Bronchial epithelial cell (primary cell): Measurements from ENCODE around the gene PM20D1. TPM values are rescaled to one million over a fixed set of nuclear protein-coding genes. Genes with fewer than 3 reads are reported as not detected.
A peak's percentile ranks its signal among the peaks of the same experiment; 100 is the strongest.

Source experiments
- DNase-seq: peaks from one replicate; pipeline ENCODE4 v3.0.0-alpha.2; 2010; ENCODE audit warnings: low read depth
- FAIRE-seq: peaks from 2 replicates; lab custom pipeline; 2011; peaks lifted over from hg19 to GRCh38; lab: Jason Lieb, UNC
- H3K27me3 ChIP-seq: 2 replicates; pipeline ENCODE4 v1.5.1; 2011; ENCODE audit warnings: low read length; ENCODE audit not compliant: control insufficient read depth, insufficient read depth
- H3K36me3 ChIP-seq: 2 replicates; pipeline ENCODE4 v1.5.1; 2011; ENCODE audit warnings: low read length; ENCODE audit not compliant: control insufficient read depth, insufficient read depth
- H3K4me3 ChIP-seq: 2 replicates; pipeline ENCODE4 v1.5.1; 2011; ENCODE audit warnings: mild to moderate bottlenecking, low read depth, low read length, control low read depth
- total RNA-seq: library from RNA; depleted of rRNA; stranded (reverse); fragments of >200 nt; gene quantifications from 2 replicates; pipeline ENCODE4 v1.2.1, GENCODE V29; 2014
- TF ChIP-seq, protein P1 (sequence below): IDR thresholded peaks from 2 replicates; pipeline ENCODE4 v1.5.1; 2011; ENCODE audit warnings: mild to moderate bottlenecking, moderate library complexity, low read length, control low read depth, inconsistent platforms; ENCODE audit not compliant: insufficient read depth, severe bottlenecking

Gene PM20D1
- total RNA-seq, 1 donor from 2014 or later: not detected

GRCh38 chr1:205822397-205822796 lies 27.5 kb downstream of the PM20D1 start:
- peaks cover 5% of the 10 kb centered on the region for H3K27me3 ChIP-seq
- H3K36me3 ChIP-seq: no peaks in the 10 kb centered on the region
- FAIRE-seq: no peak
- TF ChIP-seq, protein P1, sequence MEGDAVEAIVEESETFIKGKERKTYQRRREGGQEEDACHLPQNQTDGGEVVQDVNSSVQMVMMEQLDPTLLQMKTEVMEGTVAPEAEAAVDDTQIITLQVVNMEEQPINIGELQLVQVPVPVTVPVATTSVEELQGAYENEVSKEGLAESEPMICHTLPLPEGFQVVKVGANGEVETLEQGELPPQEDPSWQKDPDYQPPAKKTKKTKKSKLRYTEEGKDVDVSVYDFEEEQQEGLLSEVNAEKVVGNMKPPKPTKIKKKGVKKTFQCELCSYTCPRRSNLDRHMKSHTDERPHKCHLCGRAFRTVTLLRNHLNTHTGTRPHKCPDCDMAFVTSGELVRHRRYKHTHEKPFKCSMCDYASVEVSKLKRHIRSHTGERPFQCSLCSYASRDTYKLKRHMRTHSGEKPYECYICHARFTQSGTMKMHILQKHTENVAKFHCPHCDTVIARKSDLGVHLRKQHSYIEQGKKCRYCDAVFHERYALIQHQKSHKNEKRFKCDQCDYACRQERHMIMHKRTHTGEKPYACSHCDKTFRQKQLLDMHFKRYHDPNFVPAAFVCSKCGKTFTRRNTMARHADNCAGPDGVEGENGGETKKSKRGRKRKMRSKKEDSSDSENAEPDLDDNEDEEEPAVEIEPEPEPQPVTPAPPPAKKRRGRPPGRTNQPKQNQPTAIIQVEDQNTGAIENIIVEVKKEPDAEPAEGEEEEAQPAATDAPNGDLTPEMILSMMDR: no peak
- DNase-seq: no peak
- H3K4me3 ChIP-seq: no peak overlapping the region

DNA sequence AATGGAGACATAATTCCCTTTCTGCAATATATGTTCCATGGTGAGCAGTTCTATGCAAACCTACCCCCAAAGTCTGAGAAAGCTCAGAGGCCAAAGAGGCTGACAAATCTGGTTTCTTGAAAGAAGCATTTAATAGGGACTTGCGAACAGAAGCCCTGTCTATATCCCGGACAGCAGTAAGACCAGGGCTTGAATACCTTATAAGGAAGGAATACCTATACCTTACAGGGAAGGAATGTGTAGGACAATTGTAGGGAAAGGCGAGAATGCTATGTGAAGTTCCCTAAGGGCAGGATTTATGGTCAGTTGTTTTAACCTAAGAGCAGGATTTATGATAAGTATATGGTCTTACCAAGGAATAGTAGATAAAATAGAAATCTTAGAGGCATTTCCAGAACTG lies 31.9 kb downstream of the PM20D1 start:
- FAIRE-seq (no peak), DNase-seq (no peak)
- H3K36me3 ChIP-seq: no peaks in the 10 kb centered on the region
- no peaks in the 10 kb centered on the region for H3K27me3 ChIP-seq
- TF ChIP-seq, protein P1: no peak
- no peak overlapping the region for H3K4me3 ChIP-seq

- Histone ChIP-seq H3K27me3 (no peaks in the 10 kb centered on the region), H3K4me3 (no peak overlapping the region), H3K36me3 (no peaks in the 10 kb centered on the region)
- TF ChIP-seq, protein P1: no peak
- FAIRE-seq (no peak), DNase-seq (no peak)
Measured at GRCh38 chr1:205817364-205817763, 32.6 kb downstream of the PM20D1 start.

- FAIRE-seq: no peak
Measured at GRCh38 chr1:205813755-205814058, 36.2 kb downstream of the PM20D1 start.

GRCh38 chr1:205812878-205813754 lies 36.8 kb downstream of the PM20D1 start, which contains the start of gene SLC41A1:
TSS of gene SLC41A1 (minus strand) at chr1:205813198. CDS start at chr1:205810441, 2,757 bp downstream.
- H3K4me3 ChIP-seq: peak within 1 kb of the TSS; percentile 84
- H3K27me3 ChIP-seq: no peaks in the 10 kb centered on the region
- FAIRE-seq (no peak), DNase-seq (peak; percentile 72)
- TF ChIP-seq, protein P1: no peak
- peaks cover 5% of the 10 kb centered on the region for H3K36me3 ChIP-seq

More at GRCh38 chr1:205813755-205814058, 36.2 kb downstream of the PM20D1 start:
- Histone ChIP-seq H3K36me3 (peaks cover 3% of the 10 kb centered on the region), H3K4me3 (peak overlapping the region; percentile 84), H3K27me3 (no peaks in the 10 kb centered on the region)
- peak; percentile 73 for DNase-seq
- TF ChIP-seq, protein P1: no peak
